SU-DHL-6 (cell line): Measurements from ENCODE around the gene ARL8A.

Experiments used
- H2AFZ ChIP-seq: fragments of 200-600 bp; sonication (generic); 2 replicates; pipeline ENCODE4 v1.6.1; 2014; ENCODE audit warnings: low read depth, mild to moderate bottlenecking, moderate library complexity, mixed read lengths, antibody characterized with exemption, low read length; ENCODE audit not compliant: severe bottlenecking
- H3F3A ChIP-seq: fragments of 200-600 bp; shearing (Covaris generic); 2 replicates; pipeline ENCODE4 v1.6.0; 2016; ENCODE audit warnings: antibody characterized with exemption, mild to moderate bottlenecking; ENCODE audit not compliant: insufficient read depth
- H3K27ac ChIP-seq: fragments of 200-600 bp; sonication (generic); 2 replicates; pipeline ENCODE4 v1.5.1; 2016; ENCODE audit warnings: low read depth, mild to moderate bottlenecking, low read length, moderate library complexity, mixed read lengths
- H3K27me3 ChIP-seq: fragments of 200-600 bp; sonication (generic), shearing (Covaris generic); 2 replicates; pipeline ENCODE4 v1.6.0; 2014; ENCODE audit warnings: mild to moderate bottlenecking, low read length
- H3K36me3 ChIP-seq: fragments of 200-600 bp; sonication (generic); 2 replicates; pipeline ENCODE4 v1.6.1; 2014; ENCODE audit warnings: mild to moderate bottlenecking, low read length, mixed read lengths
- H3K4me2 ChIP-seq: fragments of 300-600, 200-600 bp; shearing (Covaris generic), sonication (generic); 2 replicates; pipeline ENCODE4 v1.6.0; 2014; ENCODE audit warnings: low read length, low read depth, mild to moderate bottlenecking; ENCODE audit not compliant: poor library complexity, severe bottlenecking
- H3K4me3 ChIP-seq: fragments of 200-600 bp; sonication (generic); 2 replicates; pipeline ENCODE4 v1.5.1; 2014; ENCODE audit warnings: antibody characterized with exemption, low read length, mild to moderate bottlenecking, mixed read lengths; ENCODE audit not compliant: insufficient read depth, poor library complexity, severe bottlenecking
- H3K79me2 ChIP-seq: fragments of 200-600 bp; sonication (generic); 2 replicates; pipeline ENCODE4 v1.6.1; 2014; ENCODE audit warnings: mild to moderate bottlenecking, low read length, moderate library complexity; ENCODE audit not compliant: insufficient read depth
- H3K9ac ChIP-seq: fragments of 200-600 bp; sonication (generic); 2 replicates; pipeline ENCODE4 v1.7.0; 2014; ENCODE audit warnings: mild to moderate bottlenecking, low read length
- H3K9me2 ChIP-seq: fragments of 200-600 bp; sonication (generic); replicated peaks from 2 replicates; pipeline ENCODE4 v1.6.1; 2014; ENCODE audit warnings: low read length; ENCODE audit not compliant: insufficient read depth
- H3K9me3 ChIP-seq: fragments of 200-600 bp; sonication (generic); 2 replicates; pipeline ENCODE4 v1.6.1; 2014; ENCODE audit warnings: low read length, mixed read lengths; ENCODE audit not compliant: insufficient read depth
- H4K20me1 ChIP-seq: fragments of 200-600 bp; sonication (generic); 2 replicates; pipeline ENCODE4 v1.6.1; 2014; ENCODE audit warnings: low read depth, mild to moderate bottlenecking, antibody characterized with exemption, low read length, moderate library complexity, mixed read lengths
- CTCF ChIP-seq: fragments of 200-600 bp; sonication (generic); IDR thresholded peaks from one replicate; pipeline ENCODE4 v1.5.1; 2017; ENCODE audit warnings: antibody characterized with exemption, mild to moderate bottlenecking, low read length, moderate library complexity; ENCODE audit not compliant: insufficient read depth, poor library complexity, severe bottlenecking
- EZH2phosphoT487 ChIP-seq: fragments of 200-600 bp; sonication (generic), shearing (Covaris generic); conservative IDR thresholded peaks from 2 replicates; pipeline ENCODE4 v1.6.1; 2018; ENCODE audit warnings: mild to moderate bottlenecking, antibody characterized with exemption, low read length, moderate library complexity, mixed read lengths

ARL8A gene

GRCh38 chr1:202122639-202123335 is 21.8 kb downstream of the ARL8A start, which contains the start of gene GPR37L1:
Gene GPR37L1 (plus strand): TSS chr1:202122917. CDS start chr1:202122964, 47 bp downstream.
- H3K4me3 ChIP-seq: no peak within 1 kb of the TSS
- no peaks in the 10 kb centered on the region for H3K79me2 ChIP-seq
- H3K27me3 ChIP-seq: no peaks in the 10 kb centered on the region
- no peak within 1 kb of the TSS for H3K4me2 ChIP-seq
- no peaks in the 10 kb centered on the region for H3K9me3 ChIP-seq
- no peaks in the 10 kb centered on the region for H4K20me1 ChIP-seq
- no peak within 1 kb of the TSS for H3K27ac ChIP-seq
- H3F3A ChIP-seq: no peaks in the 10 kb centered on the region
- TF ChIP-seq CTCF: no peak
- TF ChIP-seq EZH2phosphoT487: no peak
- no peak within 1 kb of the TSS for H3K9ac ChIP-seq
- no peak within 1 kb of the TSS for H2AFZ ChIP-seq
- no peaks in the 10 kb centered on the region for H3K36me3 ChIP-seq
- no peaks in the 10 kb centered on the region for H3K9me2 ChIP-seq

GRCh38 chr1:202121006-202121405 is 23.5 kb downstream of the ARL8A start:
- Histone ChIP-seq H2AFZ (no peak overlapping the region), H3F3A (no peaks in the 10 kb centered on the region), H3K4me3 (no peak overlapping the region), H4K20me1 (no peaks in the 10 kb centered on the region), H3K36me3 (no peaks in the 10 kb centered on the region), H3K9ac (no peak overlapping the region), H3K9me3 (no peaks in the 10 kb centered on the region), H3K9me2 (no peaks in the 10 kb centered on the region), H3K27me3 (no peaks in the 10 kb centered on the region), H3K79me2 (no peaks in the 10 kb centered on the region), H3K4me2 (no peak overlapping the region), H3K27ac (no peak overlapping the region)
- no peak for TF ChIP-seq EZH2phosphoT487
- TF ChIP-seq CTCF: no peak

- TF ChIP-seq CTCF: no peak
- no peak for TF ChIP-seq EZH2phosphoT487
- Histone ChIP-seq H3K4me2 (no peak overlapping the region), H3K9me2 (no peaks in the 10 kb centered on the region), H3K27ac (no peak overlapping the region), H3F3A (no peaks in the 10 kb centered on the region), H3K4me3 (no peak overlapping the region), H3K36me3 (no peaks in the 10 kb centered on the region), H4K20me1 (no peaks in the 10 kb centered on the region), H3K9ac (no peak overlapping the region), H3K27me3 (no peaks in the 10 kb centered on the region), H3K79me2 (no peaks in the 10 kb centered on the region), H2AFZ (no peak overlapping the region), H3K9me3 (no peaks in the 10 kb centered on the region)
These were observed 26.6 kb downstream of the ARL8A start for GRCh38 chr1:202117898-202118371.
